AG04450 (cell line): ENCODE measurements around the gene ATG10. TPM values are rescaled to one million over a fixed set of nuclear protein-coding genes. Genes with fewer than 3 reads are reported as not detected.
A peak's percentile ranks its signal among the peaks of the same experiment; 100 is the strongest.
"Not testable (repeated sequence)": the region's sequence is repeated elsewhere in the genome, so short reads cannot be mapped to it uniquely, and the experiment has no call there.

Experiments used
- CTCF ChIA-PET: fragments of 300-600, 350-600 bp; formaldehyde crosslinking; extraction: SDS; loops from one replicate; lab custom pipeline; 2022; ENCODE audit warnings: antibody characterized with exemption, inconsistent platforms; lab: Charles Lee
- POLR2A ChIA-PET: fragments of 350-600 bp; formaldehyde crosslinking; extraction: SDS; loops from one replicate; lab custom pipeline; 2021; ENCODE audit warnings: antibody characterized with exemption, inconsistent platforms; lab: Yijun Ruan, JAX
- DNase-seq: peaks from one replicate; pipeline ENCODE4 v3.0.0-alpha.2; 2011; ENCODE audit warnings: low read depth, low spot score
- H3K27ac ChIP-seq: one replicate; pipeline ENCODE4 v1.5.1; 2012; ENCODE audit warnings: low read depth, low read length, control low read depth
- H3K27me3 ChIP-seq: one replicate; pipeline ENCODE4 v1.6.0; 2012; ENCODE audit warnings: low read length; ENCODE audit not compliant: control insufficient read depth, insufficient read depth
- H3K4me3 ChIP-seq: 2 replicates; pipeline ENCODE4 v1.5.1; 2011; ENCODE audit warnings: mild to moderate bottlenecking, low read depth, low read length, control low read depth
- H3K9me3 ChIP-seq: 2 replicates; pipeline ENCODE4 v1.5.1; 2012; ENCODE audit warnings: low read length; ENCODE audit not compliant: control insufficient read depth, insufficient read depth
- CTCF ChIP-seq: IDR thresholded peaks from 2 replicates; pipeline ENCODE4 v1.5.1; 2011; ENCODE audit warnings: low read depth, low read length, control low read depth, inconsistent platforms
- polyA plus RNA-seq: library from polyadenylated mRNA; depleted of rRNA; stranded (reverse); fragments of >200 nt; gene quantifications from 2 replicates; pipeline ENCODE4 v1.2.3, GENCODE V29; 2011

ATG10 gene
- polyA plus RNA-seq, 1 experiment = 4.1 TPM

GRCh38 chr5:82105457-82105856 is 133.6 kb downstream of the ATG10 start:
- no peak overlapping the region for H3K27ac ChIP-seq
- CTCF ChIA-PET = interaction anchor here (0.8 to 2.3 kb wide), 4 partner anchors 9 to 119 kb away, joined by 3 to 12 read pairs (median 4); no protein-coding TSS in a partner anchor
- H3K27me3 ChIP-seq = no peaks in the 10 kb centered on the region
- no peak for TF ChIP-seq CTCF
- no peaks in the 10 kb centered on the region for H3K9me3 ChIP-seq
- no peak overlapping the region for H3K4me3 ChIP-seq
- DNase-seq = no peak
- POLR2A ChIA-PET = no interaction called here

- H3K27ac ChIP-seq = no peak overlapping the region
- H3K4me3 ChIP-seq = no peak overlapping the region
- no peaks in the 10 kb centered on the region for H3K27me3 ChIP-seq
- CTCF ChIA-PET = interaction anchor here (0.6 to 2.3 kb wide), 7 partner anchors 10 to 150 kb away, joined by 3 to 12 read pairs (median 4); no protein-coding TSS in a partner anchor
- DNase-seq = no peak
- no peaks in the 10 kb centered on the region for H3K9me3 ChIP-seq
- TF ChIP-seq CTCF = no peak
- POLR2A ChIA-PET = no interaction called here
Observed at GRCh38 chr5:82106207-82106606, 134.4 kb downstream of the ATG10 start.

- no peak for DNase-seq
- H3K27me3 ChIP-seq = no peaks in the 10 kb centered on the region
- no peak overlapping the region for H3K27ac ChIP-seq
- ChIA-PET CTCF (interaction anchor here (0.5 to 2.3 kb wide), 12 partner anchors 10 to 760 kb away, joined by 3 to 12 read pairs (median 4); no protein-coding TSS in a partner anchor), POLR2A (no interaction called here)
- H3K9me3 ChIP-seq = no peaks in the 10 kb centered on the region
- H3K4me3 ChIP-seq = no peak overlapping the region
- TF ChIP-seq CTCF = no peak
Observed at GRCh38 chr5:82106756-82107155, 134.9 kb downstream of the ATG10 start.

- ChIA-PET CTCF (interaction anchor here (0.5 to 2.3 kb wide), 10 partner anchors 11 to 761 kb away, joined by 3 to 12 read pairs (median 4); no protein-coding TSS in a partner anchor), POLR2A (no interaction called here)
- no peak for DNase-seq
- TF ChIP-seq CTCF = peak; percentile 49
- Histone ChIP-seq H3K4me3 (no peak overlapping the region), H3K27me3 (no peaks in the 10 kb centered on the region), H3K27ac (no peak overlapping the region), H3K9me3 (no peaks in the 10 kb centered on the region)
Observed at GRCh38 chr5:82107267-82107666, 135.4 kb downstream of the ATG10 start.

GRCh38 chr5:82109013-82109412 is 137.2 kb downstream of the ATG10 start:
- Histone ChIP-seq H3K27ac (no peak overlapping the region), H3K4me3 (no peak overlapping the region), H3K9me3 (no peaks in the 10 kb centered on the region), H3K27me3 (no peaks in the 10 kb centered on the region)
- ChIA-PET CTCF (interaction anchor here (1.2 kb wide), 2 partner anchors 57 to 151 kb away, joined by 3 read pairs; no protein-coding TSS in a partner anchor), POLR2A (no interaction called here)
- DNase-seq = no peak
- TF ChIP-seq CTCF = no peak

- H3K4me3 ChIP-seq, H3K27ac ChIP-seq, CTCF ChIA-PET, DNase-seq, POLR2A ChIA-PET, H3K9me3 ChIP-seq, H3K27me3 ChIP-seq: not testable (repeated sequence)
Observed at GRCh38 chr5:82109915-82110314, 138.1 kb downstream of the ATG10 start.
